Cardiac muscle cell (in vitro differentiated cells and primary cell): ENCODE results near the gene SPEF2. TPM values are rescaled to one million over a fixed set of nuclear protein-coding genes. Genes with fewer than 3 reads are reported as not detected.

ENCODE experiments used
- DNase-seq, 2 donors: peaks; one replicate each; pipeline versions ENCODE4 v3.0.0 to v3.0.0-alpha.2; 2010 to 2017; ENCODE audit warnings: low read depth in 1 of 2, low spot score in 1 of 2
- H3K27ac ChIP-seq: fragments of 200-600 bp; sonication (generic); 2 replicates; pipeline ENCODE4 v1.5.1; 2016
- H3K27me3 ChIP-seq: fragments of 200-600 bp; sonication (generic); 2 replicates; pipeline ENCODE4 v1.6.0; 2016; ENCODE audit warnings: control low read depth
- H3K36me3 ChIP-seq: fragments of 200-600 bp; sonication (generic); 2 replicates; pipeline ENCODE4 v1.5.1; 2016; ENCODE audit warnings: control low read depth
- H3K4me1 ChIP-seq: fragments of 200-600 bp; sonication (generic); 2 replicates; pipeline ENCODE4 v1.8.1; 2017; ENCODE audit warnings: low read depth, mild to moderate bottlenecking, mixed run types
- H3K4me3 ChIP-seq: fragments of 200-600 bp; sonication (generic); 2 replicates; pipeline ENCODE4 v1.5.1; 2016; ENCODE audit warnings: mild to moderate bottlenecking
- H3K9me3 ChIP-seq: fragments of 200-600 bp; sonication (generic); 2 replicates; pipeline ENCODE4 v1.5.1; 2017; ENCODE audit warnings: low read depth, mild to moderate bottlenecking, control low read depth
- polyA plus RNA-seq: library from polyadenylated mRNA; unstranded; fragments of >200 nt; fragmentation: Nextera tagmentation; extraction: Ambion mirVana; gene quantifications from 2 replicates; pipeline ENCODE4 v1.2.1, GENCODE V29; 2016
- total RNA-seq: library from RNA; depleted of rRNA; stranded (reverse); fragments of >200 nt; gene quantifications from 2 replicates; pipeline ENCODE4 v1.2.3, GENCODE V29; 2016
- TF ChIP-seq, protein P1 (sequence below): IDR thresholded peaks from 2 replicates; pipeline ENCODE4 v1.5.1; 2012; ENCODE audit warnings: low read depth, mild to moderate bottlenecking, low read length

SPEF2 gene
- total and polyA plus RNA-seq, 2 experiments from 2014 or later = 3.2 to 5.7 TPM

DNA sequence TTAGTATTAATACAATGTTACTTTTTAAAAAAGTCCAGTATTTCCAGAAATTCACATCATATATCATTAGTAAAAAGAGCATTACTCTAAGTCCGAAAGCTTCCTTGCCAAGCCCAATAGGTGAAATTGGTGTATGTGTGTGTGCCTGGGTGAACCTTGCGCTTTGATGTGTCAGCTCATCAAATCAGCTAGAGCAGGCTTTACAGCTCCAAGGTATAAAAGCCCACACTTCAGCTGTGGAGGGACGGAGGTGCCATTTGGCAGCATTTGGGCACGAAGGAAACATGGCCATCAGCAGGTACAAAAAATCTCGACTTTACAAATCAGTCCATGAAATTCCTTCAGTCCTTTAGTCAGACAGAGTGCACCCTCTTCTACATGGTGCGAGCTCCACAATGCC, 162.6 kb downstream of the SPEF2 start:
- H3K36me3 ChIP-seq = no peaks in the 10 kb centered on the region
- no peak overlapping the region for H3K4me3 ChIP-seq
- H3K4me1 ChIP-seq = no peaks in the 10 kb centered on the region
- no peaks in the 10 kb centered on the region for H3K27me3 ChIP-seq
- TF ChIP-seq, protein P1, sequence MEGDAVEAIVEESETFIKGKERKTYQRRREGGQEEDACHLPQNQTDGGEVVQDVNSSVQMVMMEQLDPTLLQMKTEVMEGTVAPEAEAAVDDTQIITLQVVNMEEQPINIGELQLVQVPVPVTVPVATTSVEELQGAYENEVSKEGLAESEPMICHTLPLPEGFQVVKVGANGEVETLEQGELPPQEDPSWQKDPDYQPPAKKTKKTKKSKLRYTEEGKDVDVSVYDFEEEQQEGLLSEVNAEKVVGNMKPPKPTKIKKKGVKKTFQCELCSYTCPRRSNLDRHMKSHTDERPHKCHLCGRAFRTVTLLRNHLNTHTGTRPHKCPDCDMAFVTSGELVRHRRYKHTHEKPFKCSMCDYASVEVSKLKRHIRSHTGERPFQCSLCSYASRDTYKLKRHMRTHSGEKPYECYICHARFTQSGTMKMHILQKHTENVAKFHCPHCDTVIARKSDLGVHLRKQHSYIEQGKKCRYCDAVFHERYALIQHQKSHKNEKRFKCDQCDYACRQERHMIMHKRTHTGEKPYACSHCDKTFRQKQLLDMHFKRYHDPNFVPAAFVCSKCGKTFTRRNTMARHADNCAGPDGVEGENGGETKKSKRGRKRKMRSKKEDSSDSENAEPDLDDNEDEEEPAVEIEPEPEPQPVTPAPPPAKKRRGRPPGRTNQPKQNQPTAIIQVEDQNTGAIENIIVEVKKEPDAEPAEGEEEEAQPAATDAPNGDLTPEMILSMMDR = no peak
- H3K27ac ChIP-seq = no peak overlapping the region
- DNase-seq = no peak
- no peaks in the 10 kb centered on the region for H3K9me3 ChIP-seq

DNA sequence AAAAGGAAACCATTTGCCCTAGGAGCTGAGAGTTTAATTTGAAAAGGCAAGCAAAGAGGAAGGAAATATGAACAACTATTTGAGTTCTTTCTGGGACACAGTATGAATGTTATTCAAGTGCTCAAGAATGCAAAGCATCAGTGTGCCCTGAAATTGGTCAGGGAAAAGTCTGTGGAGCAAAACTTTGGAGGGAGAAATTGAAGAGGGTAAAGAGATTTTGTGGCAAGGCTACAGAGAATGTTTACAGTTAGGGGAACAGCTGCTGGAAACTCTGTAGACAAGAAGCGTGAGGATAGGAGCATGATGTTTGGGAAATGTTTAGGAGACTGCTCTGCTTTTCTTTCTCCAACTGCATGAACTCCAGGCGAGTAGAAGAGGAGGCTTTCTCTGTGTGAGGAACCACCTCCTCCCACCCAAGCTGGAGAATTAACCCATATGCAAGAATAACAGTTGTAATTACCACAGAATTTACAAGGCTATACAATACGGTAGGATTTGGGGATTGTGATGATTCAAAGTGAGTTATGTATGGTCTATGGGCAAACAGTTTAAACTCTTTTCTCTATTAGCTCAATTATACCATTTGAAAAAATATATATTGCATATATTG, 163.6 kb downstream of the SPEF2 start:
- Histone ChIP-seq H3K27me3 (no peaks in the 10 kb centered on the region), H3K4me3 (no peak overlapping the region), H3K27ac (no peak overlapping the region), H3K9me3 (no peaks in the 10 kb centered on the region), H3K4me1 (no peaks in the 10 kb centered on the region), H3K36me3 (no peaks in the 10 kb centered on the region)
- no peak for DNase-seq
- TF ChIP-seq, protein P1 = no peak

DNA sequence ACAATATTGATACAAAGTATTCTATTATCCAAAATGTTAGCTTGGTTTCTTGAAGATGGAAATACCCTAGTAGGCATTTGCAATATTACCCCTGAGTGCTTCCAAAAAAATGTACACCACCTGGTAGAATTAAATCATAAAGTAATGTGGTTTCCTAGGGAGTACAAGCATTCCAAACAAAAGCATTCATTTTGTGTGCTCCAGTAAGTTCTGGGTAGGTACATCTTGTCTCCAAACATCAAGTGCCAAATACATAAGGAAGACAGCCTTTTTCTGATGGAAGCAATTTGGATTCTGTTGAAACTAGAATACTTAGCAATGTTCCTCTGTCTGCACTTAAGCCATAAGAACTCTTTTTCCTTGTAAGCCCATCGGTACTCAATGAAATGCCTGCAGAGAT, 165.9 kb downstream of the SPEF2 start:
- no peak for DNase-seq
- TF ChIP-seq, protein P1 = no peak
- H3K4me1 ChIP-seq = no peaks in the 10 kb centered on the region

DNA sequence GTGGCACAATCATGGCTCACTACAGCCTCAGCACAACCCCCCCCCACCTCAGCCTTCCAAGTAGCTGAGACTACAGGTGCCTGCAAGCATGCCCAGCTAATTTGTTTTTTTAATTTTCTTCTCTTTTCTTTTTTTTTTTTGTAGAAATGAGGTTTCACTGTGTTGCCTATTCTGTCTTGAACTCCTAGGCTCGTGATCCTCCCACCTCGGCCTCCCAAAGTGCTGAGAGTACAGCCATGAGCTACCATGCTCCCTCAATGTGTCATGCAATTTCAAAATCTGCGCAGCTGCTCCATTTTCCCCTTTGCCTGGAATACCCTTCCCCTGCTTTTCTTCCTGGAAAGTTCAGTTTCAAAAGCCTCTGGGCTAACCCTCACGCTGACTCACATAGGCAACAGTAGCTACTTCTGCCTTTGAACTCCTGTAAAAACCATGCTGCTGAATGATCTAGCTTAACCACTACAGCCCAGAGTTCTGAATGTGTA, 168.0 kb downstream of the SPEF2 start:
- Histone ChIP-seq H3K36me3 (no peaks in the 10 kb centered on the region), H3K27ac (no peak overlapping the region), H3K4me3 (no peak overlapping the region), H3K4me1 (no peaks in the 10 kb centered on the region), H3K9me3 (no peaks in the 10 kb centered on the region), H3K27me3 (no peaks in the 10 kb centered on the region)
- TF ChIP-seq, protein P1 = no peak
- no peak for DNase-seq

More for the DNA sequence above, 165.9 kb downstream of the SPEF2 start:
- H3K27me3 ChIP-seq = no peaks in the 10 kb centered on the region
- H3K27ac ChIP-seq = no peak overlapping the region
- no peak overlapping the region for H3K4me3 ChIP-seq
- H3K9me3 ChIP-seq = no peaks in the 10 kb centered on the region
- no peaks in the 10 kb centered on the region for H3K36me3 ChIP-seq

DNA sequence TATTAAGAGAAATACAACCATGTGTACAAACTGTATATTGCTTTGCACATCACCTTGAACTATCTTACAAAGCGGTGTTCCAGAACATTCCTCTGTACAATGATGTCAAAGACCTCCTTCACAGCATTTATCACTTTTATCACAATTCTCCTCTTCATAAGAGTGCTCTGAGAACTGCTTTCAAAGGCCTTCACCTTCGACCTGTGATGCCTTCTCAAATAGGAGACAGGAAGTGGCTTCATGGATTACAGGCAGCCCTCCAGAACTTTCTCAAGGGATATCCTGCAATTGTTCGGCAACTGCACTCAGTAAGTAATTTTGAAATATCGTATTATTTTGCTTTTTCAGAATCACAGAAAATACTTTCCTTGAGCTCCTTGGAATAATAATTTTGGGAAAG, 171.1 kb downstream of the SPEF2 start:
- no peak overlapping the region for H3K4me3 ChIP-seq
- no peaks in the 10 kb centered on the region for H3K4me1 ChIP-seq
- DNase-seq = no peak
- no peaks in the 10 kb centered on the region for H3K36me3 ChIP-seq
- TF ChIP-seq, protein P1 = no peak
- no peak overlapping the region for H3K27ac ChIP-seq
- no peaks in the 10 kb centered on the region for H3K27me3 ChIP-seq
- H3K9me3 ChIP-seq = no peaks in the 10 kb centered on the region
